Measurements from ENCODE around the gene SLC2A13.

- TF ChIP-seq POLR2A (IDR thresholded peaks at IDR 0.05; ENCODE audit: low read depth, low read length) (no peak), POLR2AphosphoS5 (IDR thresholded peaks at IDR 0.05; ENCODE audit: insufficient read depth, low read depth, low read length) (no peak)
Measured at GRCh38 chr12:39736406-39736805, 369.5 kb downstream of the SLC2A13 start.
